Sigmoid colon (tissue), 7 donors: ENCODE results near the gene NEXN. TPM values are rescaled to one million over a fixed set of nuclear protein-coding genes. Genes with fewer than 3 reads are reported as not detected.

Experiments
- DNase-seq: peaks from one replicate; pipeline ENCODE4 v3.0.0-alpha.2; 2019
- H3K27ac ChIP-seq, 4 donors: fragments of 200-600 bp; sonication (generic); one replicate each; pipeline ENCODE4 v1.5.1; 2016 to 2019; ENCODE audit warnings: mild to moderate bottlenecking in 1 of 4
- H3K27me3 ChIP-seq, 3 donors: fragments of 200-600 bp; sonication (generic); one replicate each; pipeline ENCODE4 v1.5.1; 2019; ENCODE audit warnings: mild to moderate bottlenecking in 1 of 3
- H3K36me3 ChIP-seq, 4 donors: fragments of 200-600 bp; sonication (generic); one replicate each; pipeline ENCODE4 v1.5.1; 2016 to 2019
- H3K4me1 ChIP-seq, 4 donors: fragments of 200-600 bp; sonication (generic); one replicate each; pipeline ENCODE4 v1.5.1; 2017 to 2019
- H3K4me3 ChIP-seq, 4 donors: fragments of 200-600 bp; sonication (generic); one replicate each; pipeline ENCODE4 v1.5.1; 2017 to 2019; ENCODE audit warnings: mild to moderate bottlenecking in 2 of 4, moderate library complexity in 1 of 4
- H3K9me3 ChIP-seq, 4 donors: fragments of 200-600 bp in 3 of 4; sonication (generic) in 3 of 4; one replicate each; pipeline versions ENCODE4 v1.5.1 to v1.6.1; 2013 to 2019
- CTCF ChIP-seq, 4 experiments: fragments of 450-650 bp in 3 of 4; fragments of 200-600 bp in 1 of 4; IDR thresholded peaks; one replicate each; pipeline ENCODE4 v1.5.1; 2016 to 2019; ENCODE audit warnings: antibody characterized with exemption in 4 of 4, mild to moderate bottlenecking in 3 of 4, moderate library complexity in 2 of 4
- POLR2AphosphoS5 ChIP-seq, 4 donors: sonication (generic); formaldehyde crosslinking; IDR thresholded peaks; one replicate each; pipeline ENCODE4 v1.6.1; 2017; ENCODE audit warnings: antibody characterized with exemption in 4 of 4
- WGBS, 2 donors: extraction: QIAGEN DNeasy Blood & Tissue Kit; methylation state at CpG; one replicate each; pipeline ENCODE4 v1.1.7; 2013; 5-methylcytosine and 5-hydroxymethylcytosine counted together
- intact Hi-C: fragments of 100-400 bp; cut with DNase I; formaldehyde crosslinking; loops from one replicate; pipeline ENCODE4 v1.15.1; 2023
- polyA plus RNA-seq, 3 donors: library from polyadenylated mRNA; stranded (reverse); fragments of 200-250 nt; gene quantifications; one replicate each; pipeline ENCODE4 v1.2.3, GENCODE V29; 2013
- total RNA-seq, 4 donors: library from RNA; depleted of rRNA; stranded (reverse); fragments of >200 nt; gene quantifications; one replicate each; pipeline ENCODE4 v1.1.0, GENCODE V29; 2016
- donor health status: healthy with polysubstance abuse.
- donor health status: Bipolar disorder and iron deficiency.
- donor health status: healthy.

NEXN gene
- total and polyA plus RNA-seq, 7 donors: 4.2 to 158 (median 68.8) TPM

DNA sequence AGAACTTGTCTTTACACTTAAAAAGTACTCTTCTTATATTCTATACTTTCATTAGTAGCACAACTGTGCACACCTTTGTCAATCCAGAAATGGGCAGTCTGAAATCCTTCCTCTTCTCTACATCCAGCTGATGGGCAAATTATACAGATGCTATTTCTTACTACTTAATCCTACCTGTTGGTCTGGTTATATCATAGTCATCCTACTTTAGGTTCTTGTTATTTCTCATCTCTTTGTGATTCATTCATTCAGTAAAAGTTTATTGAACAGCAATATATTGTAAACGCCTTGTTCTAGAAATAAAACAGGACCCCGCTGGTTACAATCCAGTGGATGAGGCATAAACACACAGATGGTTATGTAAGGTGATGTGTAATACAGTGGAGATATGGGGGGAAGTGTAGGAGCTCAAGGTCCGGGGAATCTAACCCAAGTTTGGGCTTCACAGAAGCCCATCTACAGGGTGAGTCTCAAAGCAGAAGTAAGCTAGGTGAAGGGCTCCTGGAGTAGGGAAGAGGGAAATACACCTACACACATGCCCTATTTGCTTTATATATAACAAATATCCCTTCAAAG, 102.3 kb downstream of the NEXN start:
- no peak for TF ChIP-seq POLR2AphosphoS5 (IDR thresholded peaks at IDR 0.05)
- H3K36me3 ChIP-seq: peaks cover 0 to 4% (median 0%) of the 10 kb centered on the region in 4 donors
- no peaks in the 10 kb centered on the region for H3K9me3 ChIP-seq
- peaks cover 0 to 12% (median 2%) of the 10 kb centered on the region in 4 donors for H3K4me1 ChIP-seq
- H3K4me3 ChIP-seq: no peak overlapping the region
- no peak overlapping the region for H3K27ac ChIP-seq
- no peaks in the 10 kb centered on the region for H3K27me3 ChIP-seq
- DNase-seq: no peak
- intact Hi-C loops: no loop called here
- 35 to 73% methylated on average over 3 of the region's 3 CpGs for WGBS, 2 donors

DNA sequence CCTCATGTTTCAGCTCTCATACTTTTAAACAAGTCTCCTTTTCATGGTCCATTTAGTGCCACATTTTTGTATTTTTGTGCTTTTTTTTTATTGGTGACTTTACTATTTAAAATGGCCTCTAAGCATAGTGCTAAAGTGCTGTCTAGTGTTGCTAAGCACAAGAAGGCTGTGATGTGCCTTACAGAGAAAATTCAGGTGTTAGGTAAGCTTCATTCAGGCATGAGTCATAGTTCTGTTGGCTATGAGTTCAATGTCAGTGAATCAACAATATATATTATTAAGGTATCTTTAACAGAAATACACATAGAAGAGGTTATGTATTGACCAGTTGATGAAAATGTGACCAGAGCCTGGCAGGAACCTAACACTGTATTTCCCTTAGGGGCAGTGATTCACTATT, 103.2 kb downstream of the NEXN start:
- intact Hi-C loops: no loop called here
- peaks cover 0 to 7% (median 0%) of the 10 kb centered on the region in 4 donors for H3K4me1 ChIP-seq
- H3K4me3 ChIP-seq: no peak overlapping the region
- no peak overlapping the region for H3K27ac ChIP-seq
- H3K27me3 ChIP-seq: no peaks in the 10 kb centered on the region
- TF ChIP-seq CTCF (IDR thresholded peaks at IDR 0.05): no peak
- H3K9me3 ChIP-seq: no peaks in the 10 kb centered on the region
- DNase-seq: no peak
- peaks cover 0 to 7% (median 0%) of the 10 kb centered on the region in 4 donors for H3K36me3 ChIP-seq

Other genes with a start within 250 kb of the NEXN start
- 10 to 100 TPM; 58.1 to 69.4 (median 66.7) TPM for gene ZZZ3, start 206.0 kb upstream of the NEXN start, total RNA-seq
- 10 to 100 TPM in 1 of 3 donors, 1 to 10 TPM in 2; 5.3 to 12.9 (median 9.6) TPM for gene ZZZ3, start 206.0 kb upstream of the NEXN start, polyA plus RNA-seq
- gene USP33, start 128.8 kb upstream of the NEXN start, total RNA-seq: 10 to 100 TPM; 47.5 to 81.6 (median 70.2) TPM
- gene USP33, start 128.8 kb upstream of the NEXN start, polyA plus RNA-seq: 10 to 100 TPM; 23.4 to 28.7 (median 24.6) TPM
- gene MIGA1, start 109.0 kb upstream of the NEXN start, total RNA-seq: 10 to 100 TPM; 18.8 to 22.2 (median 20.4) TPM
- 1 to 10 TPM; 1.2 to 4.7 (median 1.2) TPM for gene MIGA1, start 109.0 kb upstream of the NEXN start, polyA plus RNA-seq
- 10 to 100 TPM; 60.6 to 79.2 (median 71.3) TPM for gene FUBP1, start 90.4 kb downstream of the NEXN start, total RNA-seq
- 10 to 100 TPM; 20.8 to 60.4 (median 22.8) TPM for gene FUBP1, start 90.4 kb downstream of the NEXN start, polyA plus RNA-seq
- 10 to 100 TPM; 29.6 to 41.7 (median 37.4) TPM for gene DNAJB4, start 116.3 kb downstream of the NEXN start, total RNA-seq
- 10 to 100 TPM in 2 of 3 donors, 1 to 10 TPM in 1; 7.8 to 16.2 (median 16.0) TPM for gene DNAJB4, start 116.3 kb downstream of the NEXN start, polyA plus RNA-seq
- 1 to 10 TPM in 3 of 4 donors, under 1 TPM in 1; 0.99 to 2.5 (median 1.5) TPM for gene GIPC2, start 157.3 kb downstream of the NEXN start, total RNA-seq
- gene GIPC2, start 157.3 kb downstream of the NEXN start, polyA plus RNA-seq: 10 to 100 TPM; 13.5 to 23.8 (median 17.4) TPM